ENCODE data around the gene CILP2.

CILP2 gene

DNA sequence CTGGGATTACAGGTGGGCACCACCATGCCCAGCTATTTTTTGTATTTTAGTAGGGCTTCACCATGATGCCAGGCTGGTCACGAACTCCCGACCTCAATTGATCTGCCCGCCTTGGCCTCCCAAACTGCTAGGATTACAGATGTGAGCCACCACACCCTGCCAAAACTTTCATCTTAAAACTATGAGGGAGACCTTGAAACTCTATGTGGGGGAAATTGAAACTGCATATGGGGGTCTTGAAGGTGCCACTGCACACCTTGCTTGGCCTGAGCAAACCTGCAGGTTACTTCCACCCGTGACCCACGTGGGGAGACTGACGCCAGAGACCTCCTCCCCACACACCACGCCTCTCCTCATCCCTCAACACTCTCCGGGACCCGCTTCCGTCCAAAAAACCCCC lies 15.6 kb downstream of the CILP2 start:
- Histone ChIP-seq H3K9me3 (ENCODE audit: control insufficient read depth, insufficient read depth, low read depth, low read length) (no peaks in the 10 kb centered on the region), H3K27ac (ENCODE audit: extremely low read depth, low read depth, low read length) (no peak overlapping the region), H3K4me1 (ENCODE audit: control insufficient read depth, insufficient read depth, low read length) (no peaks in the 10 kb centered on the region), H3K4me3 (ENCODE audit: low read depth, low read length) (no peak overlapping the region), H3K36me3 (ENCODE audit: control insufficient read depth in 2 of 2, insufficient read depth in 1 of 2, low read length in 2 of 2) (no peaks in the 10 kb centered on the region)
- ChIA-PET CTCF (interaction anchor here (0.5 to 7.0 kb wide), 24 partner anchors 9 to 706 kb away, joined by 3 to 75 read pairs (median 4); partner anchors contain the start of genes NDUFA13 and YJEFN3), POLR2A (interaction anchor here (0.6 to 1.1 kb wide), 2 partner anchors 22 to 191 kb away, joined by 3 to 7 read pairs; no protein-coding TSS in a partner anchor)
- TF ChIP-seq, protein P1, sequence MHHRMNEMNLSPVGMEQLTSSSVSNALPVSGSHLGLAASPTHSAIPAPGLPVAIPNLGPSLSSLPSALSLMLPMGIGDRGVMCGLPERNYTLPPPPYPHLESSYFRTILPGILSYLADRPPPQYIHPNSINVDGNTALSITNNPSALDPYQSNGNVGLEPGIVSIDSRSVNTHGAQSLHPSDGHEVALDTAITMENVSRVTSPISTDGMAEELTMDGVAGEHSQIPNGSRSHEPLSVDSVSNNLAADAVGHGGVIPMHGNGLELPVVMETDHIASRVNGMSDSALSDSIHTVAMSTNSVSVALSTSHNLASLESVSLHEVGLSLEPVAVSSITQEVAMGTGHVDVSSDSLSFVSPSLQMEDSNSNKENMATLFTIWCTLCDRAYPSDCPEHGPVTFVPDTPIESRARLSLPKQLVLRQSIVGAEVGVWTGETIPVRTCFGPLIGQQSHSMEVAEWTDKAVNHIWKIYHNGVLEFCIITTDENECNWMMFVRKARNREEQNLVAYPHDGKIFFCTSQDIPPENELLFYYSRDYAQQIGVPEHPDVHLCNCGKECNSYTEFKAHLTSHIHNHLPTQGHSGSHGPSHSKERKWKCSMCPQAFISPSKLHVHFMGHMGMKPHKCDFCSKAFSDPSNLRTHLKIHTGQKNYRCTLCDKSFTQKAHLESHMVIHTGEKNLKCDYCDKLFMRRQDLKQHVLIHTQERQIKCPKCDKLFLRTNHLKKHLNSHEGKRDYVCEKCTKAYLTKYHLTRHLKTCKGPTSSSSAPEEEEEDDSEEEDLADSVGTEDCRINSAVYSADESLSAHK (tag by site-specific recombination; IDR thresholded peaks at IDR 0.05) = peak; percentile 88
- TF ChIP-seq ZNF792 (tag by site-specific recombination; IDR thresholded peaks at IDR 0.05) (no peak), ZBTB7A (tag by site-specific recombination; IDR thresholded peaks at IDR 0.05; ENCODE audit: low read depth) (no peak), ZNF391 (tag by site-specific recombination; IDR thresholded peaks at IDR 0.05; ENCODE audit: borderline replicate concordance, low read depth) (no peak), ZNF677 (tag by site-specific recombination; IDR thresholded peaks at IDR 0.05) (no peak)

DNA sequence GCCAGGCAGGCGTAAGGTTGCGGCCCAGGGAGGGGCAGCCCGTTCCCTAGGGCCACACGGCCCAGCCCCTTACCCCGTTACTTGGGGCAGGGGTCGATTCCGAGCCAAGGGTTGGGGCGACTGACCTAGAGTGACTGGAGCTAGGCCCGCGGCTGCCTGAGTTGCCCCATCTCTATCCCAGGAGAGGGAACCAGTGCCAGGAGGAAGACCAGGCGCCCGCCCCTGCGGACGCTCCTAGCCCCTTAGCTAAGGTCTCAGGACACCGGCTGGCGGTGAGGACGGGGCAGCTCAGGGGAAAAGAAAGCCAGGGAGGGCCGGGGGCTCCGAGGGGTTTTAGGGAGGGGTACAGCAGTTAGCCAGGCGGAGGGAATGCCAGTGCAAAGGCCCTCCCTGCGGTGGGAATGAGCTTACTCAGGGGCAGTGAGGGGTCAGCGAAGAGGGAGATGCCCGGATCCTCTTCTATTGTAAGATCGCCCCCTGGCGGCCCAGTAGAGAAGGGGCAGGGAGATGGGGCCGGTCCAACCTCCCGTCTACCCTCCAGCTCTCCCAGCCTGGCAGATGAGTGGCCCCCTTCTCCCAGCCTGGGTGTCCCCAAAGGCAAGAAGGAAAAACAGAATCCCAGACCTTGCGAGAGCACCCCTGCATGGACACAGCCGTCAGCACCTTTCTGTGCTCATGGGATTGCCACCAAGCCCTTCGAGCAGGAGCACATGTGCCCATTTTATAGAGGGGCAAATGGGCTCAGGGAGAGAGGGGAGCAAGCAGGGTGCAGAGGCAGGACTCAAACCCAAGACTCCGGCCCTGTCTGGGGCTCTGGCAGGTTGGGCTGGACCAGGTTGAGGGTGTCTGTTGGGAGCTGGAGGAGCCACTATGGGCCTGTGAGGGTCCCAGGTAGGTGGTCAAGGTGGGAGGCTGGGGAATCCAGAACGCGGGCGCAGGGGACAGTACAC lies 16.3 kb downstream of the CILP2 start:
- Histone ChIP-seq H3K4me1 (ENCODE audit: control insufficient read depth, insufficient read depth, low read length) (no peaks in the 10 kb centered on the region), H3K27ac (ENCODE audit: extremely low read depth, low read depth, low read length) (no peak overlapping the region), H3K9me3 (ENCODE audit: control insufficient read depth, insufficient read depth, low read depth, low read length) (no peaks in the 10 kb centered on the region), H3K36me3 (ENCODE audit: control insufficient read depth in 2 of 2, insufficient read depth in 1 of 2, low read length in 2 of 2) (no peaks in the 10 kb centered on the region), H3K4me3 (ENCODE audit: low read depth, low read length) (no peak overlapping the region)
- TF ChIP-seq ZNF654 (tag by site-specific recombination; IDR thresholded peaks at IDR 0.05; ENCODE audit: low read depth) = peak; percentile 29
- TF ChIP-seq, protein P2, sequence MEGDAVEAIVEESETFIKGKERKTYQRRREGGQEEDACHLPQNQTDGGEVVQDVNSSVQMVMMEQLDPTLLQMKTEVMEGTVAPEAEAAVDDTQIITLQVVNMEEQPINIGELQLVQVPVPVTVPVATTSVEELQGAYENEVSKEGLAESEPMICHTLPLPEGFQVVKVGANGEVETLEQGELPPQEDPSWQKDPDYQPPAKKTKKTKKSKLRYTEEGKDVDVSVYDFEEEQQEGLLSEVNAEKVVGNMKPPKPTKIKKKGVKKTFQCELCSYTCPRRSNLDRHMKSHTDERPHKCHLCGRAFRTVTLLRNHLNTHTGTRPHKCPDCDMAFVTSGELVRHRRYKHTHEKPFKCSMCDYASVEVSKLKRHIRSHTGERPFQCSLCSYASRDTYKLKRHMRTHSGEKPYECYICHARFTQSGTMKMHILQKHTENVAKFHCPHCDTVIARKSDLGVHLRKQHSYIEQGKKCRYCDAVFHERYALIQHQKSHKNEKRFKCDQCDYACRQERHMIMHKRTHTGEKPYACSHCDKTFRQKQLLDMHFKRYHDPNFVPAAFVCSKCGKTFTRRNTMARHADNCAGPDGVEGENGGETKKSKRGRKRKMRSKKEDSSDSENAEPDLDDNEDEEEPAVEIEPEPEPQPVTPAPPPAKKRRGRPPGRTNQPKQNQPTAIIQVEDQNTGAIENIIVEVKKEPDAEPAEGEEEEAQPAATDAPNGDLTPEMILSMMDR (tag by site-specific recombination; IDR thresholded peaks at IDR 0.05) = 0 out of 2 replicates have a peak, but pooled peaks have one; percentile 19
- TF ChIP-seq, protein P3, sequence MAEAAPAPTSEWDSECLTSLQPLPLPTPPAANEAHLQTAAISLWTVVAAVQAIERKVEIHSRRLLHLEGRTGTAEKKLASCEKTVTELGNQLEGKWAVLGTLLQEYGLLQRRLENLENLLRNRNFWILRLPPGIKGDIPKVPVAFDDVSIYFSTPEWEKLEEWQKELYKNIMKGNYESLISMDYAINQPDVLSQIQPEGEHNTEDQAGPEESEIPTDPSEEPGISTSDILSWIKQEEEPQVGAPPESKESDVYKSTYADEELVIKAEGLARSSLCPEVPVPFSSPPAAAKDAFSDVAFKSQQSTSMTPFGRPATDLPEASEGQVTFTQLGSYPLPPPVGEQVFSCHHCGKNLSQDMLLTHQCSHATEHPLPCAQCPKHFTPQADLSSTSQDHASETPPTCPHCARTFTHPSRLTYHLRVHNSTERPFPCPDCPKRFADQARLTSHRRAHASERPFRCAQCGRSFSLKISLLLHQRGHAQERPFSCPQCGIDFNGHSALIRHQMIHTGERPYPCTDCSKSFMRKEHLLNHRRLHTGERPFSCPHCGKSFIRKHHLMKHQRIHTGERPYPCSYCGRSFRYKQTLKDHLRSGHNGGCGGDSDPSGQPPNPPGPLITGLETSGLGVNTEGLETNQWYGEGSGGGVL (tag by site-specific recombination; IDR thresholded peaks at IDR 0.05) = no peak
- POLR2A ChIA-PET = interaction anchor here (0.6 to 1.1 kb wide), 3 partner anchors 19 to 192 kb away, joined by 3 to 7 read pairs (median 4); no protein-coding TSS in a partner anchor
- CTCF ChIA-PET = interaction anchor here (0.5 to 7.0 kb wide), 26 partner anchors 8 to 705 kb away, joined by 3 to 75 read pairs (median 4); partner anchors contain the start of genes NDUFA13 and YJEFN3

DNA sequence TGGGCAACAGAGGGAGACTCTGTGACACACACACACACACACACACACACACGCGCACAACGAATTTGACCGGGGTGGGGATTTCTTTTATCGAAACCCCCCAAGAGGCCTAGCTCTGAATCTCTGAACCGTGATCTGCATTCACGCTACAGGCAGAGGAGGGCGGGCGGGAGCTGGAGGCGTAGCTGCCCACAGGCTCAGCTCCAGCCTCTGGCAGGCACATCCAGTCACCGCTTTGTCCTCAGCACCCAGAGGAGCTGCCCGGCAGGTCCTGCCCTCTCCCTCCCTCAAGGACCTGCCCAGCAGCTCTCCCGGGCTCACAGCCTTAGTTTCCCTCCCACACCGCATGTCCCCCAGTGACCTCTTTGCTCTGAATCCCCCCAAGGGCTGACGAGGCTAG lies 20.0 kb downstream of the CILP2 start:
- Histone ChIP-seq H3K4me3 (ENCODE audit: low read depth, low read length) (no peak overlapping the region), H3K9me3 (ENCODE audit: control insufficient read depth, insufficient read depth, low read depth, low read length) (no peaks in the 10 kb centered on the region), H3K4me1 (ENCODE audit: control insufficient read depth, insufficient read depth, low read length) (no peaks in the 10 kb centered on the region), H3K36me3 (ENCODE audit: control insufficient read depth in 2 of 2, insufficient read depth in 1 of 2, low read length in 2 of 2) (no peaks in the 10 kb centered on the region), H3K27ac (ENCODE audit: extremely low read depth, low read depth, low read length) (no peak overlapping the region)
- ChIA-PET CTCF (interaction anchor here (0.7 to 1.0 kb wide), 2 partner anchors 9 to 26 kb away, joined by 4 read pairs; no protein-coding TSS in a partner anchor), POLR2A (interaction anchor here (0.5 kb wide), 1 partner anchor 113 kb away, joined by 5 read pairs; no protein-coding TSS in a partner anchor)
- TF ChIP-seq EGR2 (tag by site-specific recombination; IDR thresholded peaks at IDR 0.05; ENCODE audit: low read depth) = 0 out of 2 replicates have a peak, but pooled peaks have one; percentile 18
- TF ChIP-seq, protein P4, sequence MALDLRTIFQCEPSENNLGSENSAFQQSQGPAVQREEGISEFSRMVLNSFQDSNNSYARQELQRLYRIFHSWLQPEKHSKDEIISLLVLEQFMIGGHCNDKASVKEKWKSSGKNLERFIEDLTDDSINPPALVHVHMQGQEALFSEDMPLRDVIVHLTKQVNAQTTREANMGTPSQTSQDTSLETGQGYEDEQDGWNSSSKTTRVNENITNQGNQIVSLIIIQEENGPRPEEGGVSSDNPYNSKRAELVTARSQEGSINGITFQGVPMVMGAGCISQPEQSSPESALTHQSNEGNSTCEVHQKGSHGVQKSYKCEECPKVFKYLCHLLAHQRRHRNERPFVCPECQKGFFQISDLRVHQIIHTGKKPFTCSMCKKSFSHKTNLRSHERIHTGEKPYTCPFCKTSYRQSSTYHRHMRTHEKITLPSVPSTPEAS (tag by site-specific recombination; IDR thresholded peaks at IDR 0.05) = no peak
- TF ChIP-seq ZNF777 (tag by site-specific recombination; IDR thresholded peaks at IDR 0.05; ENCODE audit: borderline replicate concordance) = no peak
- TF ChIP-seq ZNF175 (tag by site-specific recombination; IDR thresholded peaks at IDR 0.05) = no peak
- TF ChIP-seq ZNF37A (tag by site-specific recombination; IDR thresholded peaks at IDR 0.05) = no peak
- TF ChIP-seq, protein P5, sequence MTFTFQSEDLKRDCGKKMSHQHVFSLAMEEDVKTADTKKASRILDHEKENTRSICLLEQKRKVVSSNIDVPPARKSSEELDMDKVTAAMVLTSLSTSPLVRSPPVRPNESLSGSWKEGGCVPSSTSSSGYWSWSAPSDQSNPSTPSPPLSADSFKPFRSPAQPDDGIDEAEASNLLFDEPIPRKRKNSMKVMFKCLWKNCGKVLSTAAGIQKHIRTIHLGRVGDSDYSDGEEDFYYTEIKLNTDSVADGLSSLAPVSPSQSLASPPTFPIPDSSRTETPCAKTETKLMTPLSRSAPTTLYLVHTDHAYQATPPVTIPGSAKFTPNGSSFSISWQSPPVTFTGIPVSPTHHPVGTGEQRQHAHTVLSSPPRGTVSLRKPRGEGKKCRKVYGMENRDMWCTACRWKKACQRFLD (tag by site-specific recombination; IDR thresholded peaks at IDR 0.05) = no peak
